K562 (cell line): Measurements from ENCODE around the gene PARP9. TPM values are rescaled to one million over a fixed set of nuclear protein-coding genes. Genes with fewer than 3 reads are reported as not detected.

ENCODE experiments used
- ATF3 ChIP-seq, 2 experiments: fragments of 450-650 bp in 1 of 2; sonication (generic) in 1 of 2; formaldehyde crosslinking in 1 of 2; IDR thresholded peaks in 1 of 2; conservative IDR thresholded peaks in 1 of 2; 2 replicates each; pipeline versions ENCODE4 v1.6.1 to v1.8.1; 2016 to 2023; ENCODE audit warnings: mild to moderate bottlenecking in 2 of 2, moderate library complexity in 2 of 2, inconsistent platforms in 1 of 2, missing genetic modification reagents in 1 of 2
- FOSL1 ChIP-seq: fragments of 200-800 bp; sonication (Bioruptor generic); conservative IDR thresholded peaks from 2 replicates; pipeline ENCODE4 v1.6.1; 2016; ENCODE audit warnings: missing genetic modification characterization, missing compliant biosample characterization
- FOXJ2 ChIP-seq: fragments of 200-800 bp; sonication (Bioruptor generic); IDR thresholded peaks from 2 replicates; pipeline ENCODE4 v1.6.1; 2016; ENCODE audit warnings: missing genetic modification characterization, missing compliant biosample characterization
- FOXK2 ChIP-seq, 2 experiments: fragments of 450-650 bp; IDR thresholded peaks in 1 of 2; conservative IDR thresholded peaks in 1 of 2; 2 replicates each; pipeline ENCODE4 v1.6.1; 2016; ENCODE audit warnings: low read depth in 2 of 2, mild to moderate bottlenecking in 1 of 2
- HOXB6 ChIP-seq: fragments of 250-450 bp; sonication (Bioruptor Pico); IDR thresholded peaks from 2 replicates; pipeline ENCODE4 v1.5.1; 2022; ENCODE audit warnings: mild to moderate bottlenecking, borderline replicate concordance
- JUND ChIP-seq, 2 experiments: IDR thresholded peaks; 2 replicates in 1 of 2; 3 replicates in 1 of 2; pipeline ENCODE4 v1.6.1; 2011; ENCODE audit warnings: borderline replicate concordance in 2 of 2, low read depth in 2 of 2, low read length in 2 of 2, improper control_type of control experiment in 1 of 2, missing biosample characterization in 1 of 2, missing genetic modification characterization in 1 of 2, missing genetic modification reagents in 1 of 2
- MAFG ChIP-seq: fragments of 450-650 bp; conservative IDR thresholded peaks from 2 replicates; pipeline ENCODE4 v1.6.1; 2016; ENCODE audit warnings: missing genetic modification characterization, missing compliant biosample characterization
- NCOA4 ChIP-seq: fragments of 450-650 bp; IDR thresholded peaks from 2 replicates; pipeline ENCODE4 v1.6.1; 2018; ENCODE audit warnings: mild to moderate bottlenecking; ENCODE audit not compliant: partially characterized antibody
- NFE2 ChIP-seq: IDR thresholded peaks from 2 replicates; pipeline ENCODE4 v1.6.1; 2014; ENCODE audit warnings: antibody characterized with exemption, low read depth
- NONO ChIP-seq, 2 experiments: fragments of 200-400 bp in 1 of 2; fragments of 450-650 bp in 1 of 2; formaldehyde crosslinking in 1 of 2; IDR thresholded peaks; 2 replicates each; pipeline ENCODE4 v1.6.1; 2017; ENCODE audit warnings: low read depth in 2 of 2, mild to moderate bottlenecking in 2 of 2, moderate library complexity in 2 of 2, low read length in 1 of 2
- RAD21 ChIP-seq, 2 experiments: fragments of 250-450 bp in 1 of 2; fragments of 450-650 bp in 1 of 2; sonication (Bioruptor Pico) in 1 of 2; formaldehyde crosslinking in 1 of 2; IDR thresholded peaks in 1 of 2; conservative IDR thresholded peaks in 1 of 2; 2 replicates each; pipeline versions ENCODE4 v1.4.0 to v1.8.0; 2020 to 2022; ENCODE audit warnings: mild to moderate bottlenecking in 2 of 2, moderate library complexity in 1 of 2
- SMARCA4 ChIP-seq: fragments of 450-650 bp; IDR thresholded peaks from 2 replicates; pipeline ENCODE4 v1.6.1; 2016
- TARDBP ChIP-seq: fragments of 450-650 bp; IDR thresholded peaks from 2 replicates; pipeline ENCODE4 v1.6.1; 2016
- ZNF431 ChIP-seq: sonication (generic); formaldehyde crosslinking; IDR thresholded peaks from 2 replicates; pipeline ENCODE4 v1.8.0; 2022; ENCODE audit warnings: mild to moderate bottlenecking, missing genetic modification reagents
- ZNF512 ChIP-seq: IDR thresholded peaks from 2 replicates; pipeline ENCODE4 v1.6.1; 2016; ENCODE audit warnings: missing genetic modification characterization, missing compliant biosample characterization
- polyA plus RNA-seq, 8 experiments: library from polyadenylated mRNA; depleted of rRNA in 4 of 8; stranded (reverse) in 5 of 8; unstranded in 3 of 8; fragments of >200 nt; fragmentation: Nextera tagmentation in 2 of 8; fragmentation: Illumina TruSeq in 1 of 8; extraction: Ambion mirVana in 2 of 8; extraction: Trizol in 1 of 8; gene quantifications; 2 replicates each; pipeline versions ENCODE4 v1.2.1 to v1.2.3, GENCODE V29; 2011 to 2014; ENCODE audit warnings: inconsistent platforms in 1 of 8, missing spikeins in 1 of 8
- total RNA-seq, 7 experiments: library from RNA; depleted of rRNA in 6 of 7; stranded (reverse); fragments of >200 nt in 6 of 7; fragmentation: Illumina TruSeq in 2 of 7; extraction: Trizol in 2 of 7; gene quantifications; 2 replicates each; pipeline versions ENCODE4 v1.2.1 to v1.2.3, GENCODE V29; 2011 to 2021; ENCODE audit warnings: low replicate concordance in 1 of 7
- TF ChIP-seq, protein P1 (sequence below): IDR thresholded peaks from 2 replicates; pipeline ENCODE4 v1.6.1; 2014; ENCODE audit warnings: antibody characterized with exemption
- TF ChIP-seq, protein P2 (sequence below): fragments of 150-350 bp; IDR thresholded peaks from 2 replicates; pipeline ENCODE4 v1.6.1; 2014; ENCODE audit warnings: low read depth, mild to moderate bottlenecking, low read length, borderline replicate concordance

Gene PARP9
- total and polyA plus RNA-seq, 9 of the 15 experiments (the other 6 are each of a cell fraction or from before 2014, with no cell fraction given), result 2.1 to 4.8 (median 3.4) TPM

- TF ChIP-seq ZNF512 (tag) (no peak), ATF3 (IDR thresholded peaks at IDR 0.05) (peak; percentile 31), ATF3 (CRISPR knock-in tag; conservative IDR thresholded peaks at IDR 0.05) (no peak), FOXK2 (conservative IDR thresholded peaks at IDR 0.05 in 1 of 2, IDR thresholded peaks at IDR 0.05 in 1 of 2; ENCODE audit: low read depth in 2 of 2) (no peak), ZNF431 (CRISPR knock-in tag) (no peak), TARDBP (no peak), FOSL1 (tag) (peak; percentile 37; the same call in 1 of the 2 replicates), FOXJ2 (tag) (no peak), HOXB6 (CRISPR knock-in tag) (no peak), NONO (IDR thresholded peaks at IDR 0.05; ENCODE audit: low read depth in 2 of 2, low read length in 1 of 2) (no peak), MAFG (tag) (peak; percentile 60; the same call in 1 of the 2 replicates), RAD21 (CRISPR knock-in tag; conservative IDR thresholded peaks at IDR 0.05 in 1 of 2, IDR thresholded peaks at IDR 0.05 in 1 of 2) (no peak), SMARCA4 (peak; percentile 24; the same call in 1 of the 2 replicates), NCOA4 (no peak), JUND (IDR thresholded peaks at IDR 0.05; ENCODE audit: borderline replicate concordance, low read depth, low read length) (peak; percentile 7; the same call in 1 of the 2 replicates), JUND (tag; IDR thresholded peaks at IDR 0.05; ENCODE audit: borderline replicate concordance, low read depth, low read length) (no peak), NFE2 (peak; percentile 54; the same call in 1 of the 2 replicates)
- TF ChIP-seq, protein P1, sequence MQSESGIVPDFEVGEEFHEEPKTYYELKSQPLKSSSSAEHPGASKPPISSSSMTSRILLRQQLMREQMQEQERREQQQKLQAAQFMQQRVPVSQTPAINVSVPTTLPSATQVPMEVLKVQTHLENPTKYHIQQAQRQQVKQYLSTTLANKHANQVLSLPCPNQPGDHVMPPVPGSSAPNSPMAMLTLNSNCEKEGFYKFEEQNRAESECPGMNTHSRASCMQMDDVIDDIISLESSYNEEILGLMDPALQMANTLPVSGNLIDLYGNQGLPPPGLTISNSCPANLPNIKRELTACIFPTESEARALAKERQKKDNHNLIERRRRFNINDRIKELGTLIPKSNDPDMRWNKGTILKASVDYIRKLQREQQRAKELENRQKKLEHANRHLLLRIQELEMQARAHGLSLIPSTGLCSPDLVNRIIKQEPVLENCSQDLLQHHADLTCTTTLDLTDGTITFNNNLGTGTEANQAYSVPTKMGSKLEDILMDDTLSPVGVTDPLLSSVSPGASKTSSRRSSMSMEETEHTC, result no peak
- TF ChIP-seq, protein P2, sequence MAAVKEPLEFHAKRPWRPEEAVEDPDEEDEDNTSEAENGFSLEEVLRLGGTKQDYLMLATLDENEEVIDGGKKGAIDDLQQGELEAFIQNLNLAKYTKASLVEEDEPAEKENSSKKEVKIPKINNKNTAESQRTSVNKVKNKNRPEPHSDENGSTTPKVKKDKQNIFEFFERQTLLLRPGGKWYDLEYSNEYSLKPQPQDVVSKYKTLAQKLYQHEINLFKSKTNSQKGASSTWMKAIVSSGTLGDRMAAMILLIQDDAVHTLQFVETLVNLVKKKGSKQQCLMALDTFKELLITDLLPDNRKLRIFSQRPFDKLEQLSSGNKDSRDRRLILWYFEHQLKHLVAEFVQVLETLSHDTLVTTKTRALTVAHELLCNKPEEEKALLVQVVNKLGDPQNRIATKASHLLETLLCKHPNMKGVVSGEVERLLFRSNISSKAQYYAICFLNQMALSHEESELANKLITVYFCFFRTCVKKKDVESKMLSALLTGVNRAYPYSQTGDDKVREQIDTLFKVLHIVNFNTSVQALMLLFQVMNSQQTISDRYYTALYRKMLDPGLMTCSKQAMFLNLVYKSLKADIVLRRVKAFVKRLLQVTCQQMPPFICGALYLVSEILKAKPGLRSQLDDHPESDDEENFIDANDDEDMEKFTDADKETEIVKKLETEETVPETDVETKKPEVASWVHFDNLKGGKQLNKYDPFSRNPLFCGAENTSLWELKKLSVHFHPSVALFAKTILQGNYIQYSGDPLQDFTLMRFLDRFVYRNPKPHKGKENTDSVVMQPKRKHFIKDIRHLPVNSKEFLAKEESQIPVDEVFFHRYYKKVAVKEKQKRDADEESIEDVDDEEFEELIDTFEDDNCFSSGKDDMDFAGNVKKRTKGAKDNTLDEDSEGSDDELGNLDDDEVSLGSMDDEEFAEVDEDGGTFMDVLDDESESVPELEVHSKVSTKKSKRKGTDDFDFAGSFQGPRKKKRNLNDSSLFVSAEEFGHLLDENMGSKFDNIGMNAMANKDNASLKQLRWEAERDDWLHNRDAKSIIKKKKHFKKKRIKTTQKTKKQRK, result no peak
Observed at GRCh38 chr3:122510878-122511535, 53.1 kb downstream of the PARP9 start (continued).
